Kidney capillary endothelial cell (primary cell): ENCODE results near the gene RGPD8.
"Not testable (repeated sequence)": the region's sequence is repeated elsewhere in the genome, so short reads cannot be mapped to it uniquely, and the experiment has no call there.

ENCODE experiments used
- DNase-seq: peaks from one replicate; pipeline ENCODE4 v3.0.0-alpha.2; 2018; ENCODE audit warnings: low spot score

Gene RGPD8

DNA sequence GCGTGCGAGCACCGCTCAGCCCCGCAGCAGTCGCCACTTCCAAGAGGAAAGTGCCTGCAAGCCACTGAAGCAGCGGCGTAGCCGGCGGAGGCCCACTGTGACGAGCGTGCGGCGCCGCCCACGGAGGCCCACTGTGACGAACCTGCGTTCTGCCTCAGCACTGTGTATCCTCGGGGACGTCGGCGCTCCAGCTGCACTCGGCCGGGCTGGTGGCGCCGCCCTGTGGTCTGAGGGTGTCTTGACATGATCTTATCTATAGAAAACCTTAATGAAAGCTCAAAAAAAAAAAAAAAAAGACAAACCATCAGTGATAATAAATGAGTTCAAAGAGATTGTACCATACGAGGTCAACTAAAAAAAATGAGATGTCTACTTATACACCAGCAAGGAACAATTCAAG is at the start of gene RGPD8:
TSS of gene RGPD8 (minus strand) at position 166 of the 400 bp plus-strand sequence. CDS start 192 bp downstream, outside the sequence.
- peak; percentile 52 for DNase-seq

DNA sequence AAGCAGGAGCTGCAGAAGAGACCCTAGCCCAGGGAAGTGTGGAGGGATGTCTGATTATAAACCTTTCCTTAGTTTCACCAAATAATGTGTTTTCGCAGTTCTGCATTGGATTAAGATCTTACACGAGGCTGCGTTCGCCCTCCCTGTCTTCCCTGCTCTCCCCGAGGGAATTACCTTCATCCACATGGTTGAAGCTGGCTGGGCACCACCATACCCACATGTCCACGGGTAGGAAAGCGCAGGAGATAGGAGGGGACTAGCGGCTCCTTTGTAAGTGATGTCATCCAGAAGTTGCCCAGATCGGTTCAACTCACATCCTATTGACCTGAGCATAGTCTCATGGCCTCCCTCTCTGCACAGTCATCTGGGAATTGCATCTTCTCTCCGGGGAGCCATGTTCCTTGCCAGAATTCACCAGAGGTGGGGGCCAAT is 49.6 kb upstream of the RGPD8 start:
- DNase-seq: peak; percentile 65

DNA sequence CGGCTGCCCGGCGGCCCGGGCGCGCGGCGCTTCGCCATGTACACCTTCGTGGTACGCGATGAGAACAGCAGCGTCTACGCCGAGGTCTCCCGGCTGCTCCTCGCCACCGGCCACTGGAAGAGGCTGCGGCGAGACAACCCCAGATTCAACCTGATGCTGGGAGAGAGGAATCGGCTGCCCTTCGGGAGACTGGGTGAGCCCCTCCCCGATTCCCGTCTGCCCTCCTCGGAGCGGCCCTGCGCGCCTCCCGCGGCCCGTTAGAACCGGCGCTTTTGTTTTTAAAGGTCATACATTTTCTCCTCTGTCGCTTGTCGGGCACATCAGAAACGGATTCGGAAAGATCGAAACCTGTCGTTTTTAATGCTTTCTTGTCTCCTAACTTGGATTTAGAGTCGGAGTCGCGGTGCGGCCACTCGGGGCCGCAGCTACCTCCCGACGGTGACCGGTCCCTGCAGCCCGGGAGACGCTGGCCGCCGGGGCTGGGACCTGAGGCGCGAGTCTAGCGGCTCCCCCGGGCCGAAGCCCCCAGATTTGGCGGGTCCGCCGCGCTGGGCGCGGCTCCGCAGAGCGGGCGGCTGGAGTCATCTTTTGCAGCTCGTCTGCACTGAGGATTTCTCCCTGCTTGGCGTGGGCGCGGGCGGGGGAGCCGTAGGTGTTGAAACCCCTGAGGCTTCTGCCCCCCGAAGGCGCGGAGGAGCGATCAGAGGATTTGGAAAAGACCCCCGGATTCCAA is 49.0 kb upstream of the RGPD8 start:
- DNase-seq: peak; percentile 36

DNA sequence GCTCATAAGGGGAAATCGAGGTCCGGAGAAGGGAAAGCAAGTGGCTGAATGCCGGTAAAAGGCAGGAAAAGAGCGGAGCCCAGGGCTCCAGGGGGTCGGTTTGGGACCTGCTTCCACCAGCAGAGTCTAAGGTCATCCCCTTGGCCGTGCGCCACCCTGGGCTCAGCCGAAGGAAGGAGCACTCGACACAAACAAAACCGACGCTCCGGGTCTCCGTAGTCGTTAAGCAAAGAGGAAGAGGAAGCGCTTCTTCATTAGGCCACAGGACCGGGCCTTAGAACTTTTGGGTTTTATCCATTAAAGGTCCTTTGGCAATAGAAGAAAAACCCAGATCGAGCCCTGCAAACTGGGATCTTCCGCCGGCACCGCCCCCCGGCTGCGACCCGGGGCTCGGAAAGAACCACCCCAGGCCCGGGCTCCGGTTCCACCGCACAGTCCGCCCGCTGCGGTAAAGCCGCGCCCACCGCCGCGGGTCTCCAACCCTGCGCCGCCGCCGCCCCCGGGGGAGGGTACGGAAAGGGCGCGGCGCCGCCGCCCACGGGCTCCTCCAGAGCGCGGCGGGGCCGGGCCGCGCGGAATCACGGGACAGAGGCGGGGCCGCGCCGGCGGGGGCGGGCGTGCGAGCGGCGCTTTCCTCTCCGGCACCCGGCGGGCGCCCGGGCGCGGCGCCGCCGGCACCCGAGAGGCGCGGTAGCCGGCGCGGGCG is 48.2 kb upstream of the RGPD8 start, which contains the start of gene TTL:
TSS of gene TTL (plus strand) at position 629 of the 706 bp plus-strand sequence. CDS start 189 bp downstream, outside the sequence.
- DNase-seq: peak; percentile 57

GRCh38 chr2:112481050-112481527 is 47.6 kb upstream of the RGPD8 start:
- DNase-seq: peak; percentile 65

DNA sequence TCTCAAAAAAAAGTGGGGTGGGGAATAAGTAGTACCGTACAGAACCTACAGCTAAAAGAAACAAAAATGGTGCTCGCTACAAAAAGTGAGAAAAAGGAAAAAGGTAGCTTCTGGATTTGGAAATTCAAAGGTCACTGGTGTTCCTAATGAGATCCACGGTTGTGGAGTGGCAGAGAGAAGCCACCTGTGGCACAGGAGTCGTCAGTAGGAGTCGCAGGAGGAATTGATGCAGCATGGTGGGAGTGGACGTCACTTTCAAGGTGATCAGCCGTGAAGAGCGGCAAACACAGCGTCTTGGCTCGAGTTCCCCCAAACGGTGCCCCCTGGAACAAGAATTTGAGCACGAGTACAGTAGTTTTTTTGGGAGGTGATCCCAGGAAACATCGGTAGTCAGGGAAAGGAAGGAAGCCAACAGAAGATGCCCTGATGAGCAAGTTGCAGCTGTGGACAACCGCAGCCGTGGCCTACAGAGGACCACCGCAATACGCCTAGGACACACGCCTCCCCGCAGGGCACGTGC is 47.1 kb upstream of the RGPD8 start:
- no peak for DNase-seq

DNA sequence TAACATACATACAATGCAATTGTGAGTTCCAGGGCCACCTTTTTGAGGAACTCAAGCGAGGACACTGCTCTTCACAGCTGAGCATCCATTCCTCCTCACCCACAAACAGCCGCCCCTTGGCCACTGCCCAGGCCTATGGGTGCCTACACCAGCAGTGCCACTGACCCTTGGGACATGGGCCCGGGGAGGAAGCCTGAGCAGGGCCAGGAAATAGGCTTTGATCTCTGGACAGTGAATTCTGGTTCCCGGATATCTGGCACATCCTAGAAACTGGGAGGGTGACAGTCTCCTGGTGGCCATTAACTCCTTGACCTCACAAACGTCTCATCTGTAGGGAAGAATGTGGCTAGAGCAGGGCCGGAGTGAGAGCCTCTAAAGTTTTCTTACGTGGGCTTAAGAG is 43.0 kb upstream of the RGPD8 start:
- no peak for DNase-seq

- no peak for DNase-seq
These were observed 41.5 kb upstream of the RGPD8 start for GRCh38 chr2:112474844-112475486.

DNA sequence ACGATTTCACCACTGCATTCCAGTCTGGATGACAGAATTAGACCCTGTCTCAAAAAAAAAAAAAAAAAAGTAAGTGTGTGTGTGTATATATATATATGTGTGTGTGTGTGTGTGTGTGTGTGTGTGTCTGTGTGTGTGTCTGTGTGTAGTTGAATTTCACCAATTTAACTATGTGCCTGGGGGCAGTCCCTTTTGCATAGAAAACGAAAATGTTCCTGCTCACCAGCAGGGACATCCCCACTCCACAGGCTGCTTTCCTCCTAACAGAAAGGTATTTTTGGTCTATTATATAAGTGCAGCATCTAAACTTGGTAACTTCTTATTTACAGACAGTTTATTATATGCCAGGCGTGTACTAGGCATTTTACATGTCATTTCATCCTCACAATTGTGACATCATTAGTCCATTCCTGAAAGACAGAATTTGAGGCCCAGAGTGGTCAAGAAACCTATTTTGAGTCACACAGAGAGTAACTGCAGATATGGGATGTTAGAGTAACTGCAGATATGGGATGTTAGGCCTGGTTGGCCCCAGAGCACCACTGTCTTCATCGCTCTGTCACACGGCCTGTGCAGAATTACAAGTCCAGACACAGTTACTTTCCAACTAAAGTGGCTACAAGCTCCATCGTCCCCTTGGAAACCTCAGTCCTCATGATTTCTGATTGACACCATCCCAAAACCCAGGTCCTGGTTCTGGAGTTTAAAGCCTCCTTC is 39.3 kb upstream of the RGPD8 start:
- DNase-seq: no peak

DNA sequence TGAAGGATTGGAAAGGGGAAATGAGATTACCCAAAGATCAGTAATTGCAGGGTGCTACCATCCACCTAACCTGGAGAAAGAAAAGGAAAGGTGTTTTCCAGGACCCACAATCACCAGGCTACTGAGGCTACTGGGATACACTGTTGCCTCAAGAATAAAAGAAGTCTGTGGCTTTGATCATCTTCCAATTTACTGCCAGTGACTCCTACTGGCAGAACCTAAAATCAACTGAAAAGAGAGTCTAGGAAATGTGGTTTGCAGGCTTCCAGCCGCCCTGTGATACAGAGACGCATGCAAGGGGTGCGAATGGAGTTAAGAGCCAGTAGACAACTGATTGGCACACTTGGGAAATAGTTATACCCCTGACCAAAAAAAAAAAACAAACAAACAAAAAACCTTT is 31.9 kb upstream of the RGPD8 start:
- DNase-seq: no peak

GRCh38 chr2:112463256-112463655 is 29.8 kb upstream of the RGPD8 start:
- no peak for DNase-seq

DNA sequence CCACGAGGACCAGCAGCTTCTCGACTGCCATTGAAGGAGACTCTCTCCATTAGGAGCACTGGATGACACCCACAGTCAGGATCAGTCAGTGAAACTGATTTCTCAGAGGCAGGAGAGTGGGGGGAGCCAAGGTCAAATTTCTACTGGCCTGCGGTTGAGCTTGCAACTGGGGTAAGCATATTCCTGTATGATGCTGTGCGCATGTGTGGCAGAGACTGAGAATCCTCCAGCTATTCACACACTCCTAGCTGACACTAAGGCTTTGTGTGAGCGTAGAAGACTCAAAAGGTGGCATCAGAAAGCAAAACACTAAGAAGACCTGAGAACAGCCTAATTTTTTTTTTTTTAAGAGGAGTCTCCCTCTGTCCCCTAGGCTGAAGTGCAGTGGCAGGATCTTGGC is 28.7 kb upstream of the RGPD8 start:
- DNase-seq: no peak

- no peak for DNase-seq
These were observed 25.9 kb upstream of the RGPD8 start for GRCh38 chr2:112459372-112459771.

DNA sequence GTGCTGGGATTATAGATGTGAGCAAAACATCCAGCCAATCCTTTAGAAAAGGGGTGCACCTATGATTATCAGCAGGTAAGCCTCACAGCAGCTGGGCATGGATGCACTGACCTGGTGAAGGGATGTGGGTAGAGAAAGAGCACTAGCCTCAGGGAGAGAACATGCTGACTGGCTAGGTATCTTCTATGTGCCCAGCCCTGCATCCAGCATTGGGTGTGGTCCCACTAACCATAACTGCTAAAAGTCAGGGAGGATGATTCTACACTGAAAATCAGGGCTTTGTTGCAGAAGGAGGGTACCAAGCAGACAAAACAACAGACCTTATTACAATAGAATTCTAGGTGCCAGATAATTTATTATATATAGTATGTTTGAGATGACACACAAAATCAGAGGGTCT is 21.1 kb upstream of the RGPD8 start:
- DNase-seq: no peak

DNA sequence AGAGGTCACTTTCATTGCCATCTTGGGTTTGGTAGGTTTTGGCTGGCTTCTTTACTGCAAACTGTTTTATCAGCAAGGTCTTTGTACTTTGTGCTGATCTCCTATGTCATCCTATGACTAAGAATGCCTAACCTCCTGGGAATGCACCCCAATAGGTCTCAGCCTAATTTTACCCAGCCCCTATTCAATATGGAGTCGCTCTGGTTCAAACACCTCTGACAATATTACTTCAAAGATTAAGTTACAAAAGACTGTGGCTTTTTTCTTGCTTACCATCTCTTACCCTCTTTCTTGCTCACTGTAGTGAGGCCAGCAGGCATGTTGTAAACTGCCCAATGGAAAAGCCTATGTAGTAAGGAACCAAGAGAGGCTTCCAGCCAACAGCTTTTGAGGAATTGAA is 17.9 kb upstream of the RGPD8 start:
- no peak for DNase-seq

DNA sequence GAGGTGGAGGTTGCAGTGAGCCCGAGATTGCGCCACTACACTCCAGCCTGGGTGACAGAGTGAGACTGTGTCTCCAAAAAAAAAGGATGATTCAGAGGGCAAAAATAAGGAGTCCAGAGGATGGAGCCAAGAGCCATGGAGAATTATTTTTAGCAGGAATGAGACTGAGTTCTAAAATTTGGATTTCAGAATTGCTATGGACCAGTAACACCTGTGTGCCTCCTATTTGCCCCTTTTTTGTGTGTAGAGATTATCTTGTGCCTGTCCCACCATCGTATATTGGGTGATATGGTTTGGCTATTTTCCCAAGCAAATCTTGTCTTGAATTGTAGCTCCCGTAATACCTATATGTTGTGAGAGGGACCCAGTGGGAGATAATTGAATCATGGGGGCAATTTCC is 16.4 kb upstream of the RGPD8 start:
- DNase-seq: no peak

DNA sequence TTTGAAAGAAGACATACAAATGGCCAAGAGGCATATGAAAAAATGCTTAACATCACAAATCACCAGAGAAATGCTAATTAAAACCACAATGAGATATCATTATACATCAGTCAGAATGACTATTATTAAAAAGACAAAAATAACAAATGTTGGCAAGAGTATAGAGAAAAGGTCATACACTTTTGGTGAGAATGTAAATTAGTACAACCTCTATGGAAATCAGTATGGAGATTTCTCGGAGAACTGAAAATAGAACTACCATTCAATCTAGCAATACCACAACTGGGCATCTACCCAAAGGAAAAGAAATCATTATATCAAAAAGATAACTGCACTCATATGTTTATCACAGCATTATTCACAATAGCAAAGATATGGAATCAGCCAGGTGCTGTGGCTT is 10.8 kb upstream of the RGPD8 start:
- DNase-seq: not testable (repeated sequence)

- DNase-seq: not testable (repeated sequence)
These were observed 5.3 kb upstream of the RGPD8 start for GRCh38 chr2:112438603-112439261.

- not testable (repeated sequence) for DNase-seq
These were observed 4.0 kb upstream of the RGPD8 start for GRCh38 chr2:112437405-112437831.

GRCh38 chr2:112436993-112437392 is 3.5 kb upstream of the RGPD8 start:
- DNase-seq: not testable (repeated sequence)
